Stimulated activated CD8-positive, alpha-beta memory T cell treated with anti-CD3 and anti-CD28 coated beads, Interleukin-7, amount 100 ng/mL, for 24 hours (primary cell): Measurements from ENCODE around the gene IL1F10.
"Not testable (repeated sequence)": the region's sequence is repeated elsewhere in the genome, so short reads cannot be mapped to it uniquely, and the experiment has no call there.

Source experiments
- DNase-seq: peaks from one replicate; pipeline ENCODE4 v3.0.0-alpha.2; 2020; ENCODE audit warnings: low read depth

IL1F10 gene

GRCh38 chr2:113081488-113082210, 13.9 kb downstream of the IL1F10 start:
- DNase-seq = no peak

DNA sequence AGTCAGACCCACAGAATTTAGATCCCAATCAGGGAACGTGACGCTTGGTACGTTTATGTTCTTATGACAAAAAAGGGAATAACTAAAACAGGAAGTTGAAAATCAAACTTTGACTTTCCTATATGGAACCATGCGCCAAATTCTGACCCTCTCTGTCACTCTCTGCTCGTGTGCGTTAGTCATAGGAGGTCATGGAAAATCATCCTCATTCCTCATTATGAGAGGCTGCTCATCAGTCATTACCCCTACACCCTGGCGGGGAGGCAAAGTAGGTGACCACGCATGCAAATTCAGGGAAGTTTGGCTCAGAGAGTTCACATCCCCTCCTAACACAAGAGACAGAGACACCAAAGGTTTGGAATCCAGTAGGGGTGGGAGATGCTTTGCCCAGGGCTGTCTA, 15.5 kb downstream of the IL1F10 start:
- no peak for DNase-seq

- DNase-seq = no peak
Observed at GRCh38 chr2:113084249-113085000, 16.7 kb downstream of the IL1F10 start.

- DNase-seq = no peak
Observed at GRCh38 chr2:113085542-113085941, 17.8 kb downstream of the IL1F10 start.

GRCh38 chr2:113088213-113088992, 20.6 kb downstream of the IL1F10 start:
- no peak for DNase-seq

DNA sequence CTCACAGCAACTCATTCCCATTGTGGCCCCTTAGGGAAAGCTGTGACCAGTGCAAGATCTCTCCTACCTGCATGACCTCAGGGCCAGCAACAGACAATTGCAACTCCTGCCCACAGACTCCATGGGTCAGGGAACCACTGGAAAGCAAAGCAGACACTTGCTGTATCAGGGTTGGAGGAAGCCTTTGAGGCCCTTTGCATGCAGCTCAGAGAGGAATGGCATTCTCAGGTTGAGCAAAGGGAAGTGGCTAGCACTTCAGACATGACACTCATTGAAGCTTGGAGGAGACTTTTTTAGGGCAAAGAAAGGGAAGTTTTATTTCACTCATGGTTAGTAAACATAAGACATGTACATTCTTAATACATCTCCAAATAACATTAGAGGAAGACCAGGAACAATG, 22.1 kb downstream of the IL1F10 start:
- DNase-seq = no peak

DNA sequence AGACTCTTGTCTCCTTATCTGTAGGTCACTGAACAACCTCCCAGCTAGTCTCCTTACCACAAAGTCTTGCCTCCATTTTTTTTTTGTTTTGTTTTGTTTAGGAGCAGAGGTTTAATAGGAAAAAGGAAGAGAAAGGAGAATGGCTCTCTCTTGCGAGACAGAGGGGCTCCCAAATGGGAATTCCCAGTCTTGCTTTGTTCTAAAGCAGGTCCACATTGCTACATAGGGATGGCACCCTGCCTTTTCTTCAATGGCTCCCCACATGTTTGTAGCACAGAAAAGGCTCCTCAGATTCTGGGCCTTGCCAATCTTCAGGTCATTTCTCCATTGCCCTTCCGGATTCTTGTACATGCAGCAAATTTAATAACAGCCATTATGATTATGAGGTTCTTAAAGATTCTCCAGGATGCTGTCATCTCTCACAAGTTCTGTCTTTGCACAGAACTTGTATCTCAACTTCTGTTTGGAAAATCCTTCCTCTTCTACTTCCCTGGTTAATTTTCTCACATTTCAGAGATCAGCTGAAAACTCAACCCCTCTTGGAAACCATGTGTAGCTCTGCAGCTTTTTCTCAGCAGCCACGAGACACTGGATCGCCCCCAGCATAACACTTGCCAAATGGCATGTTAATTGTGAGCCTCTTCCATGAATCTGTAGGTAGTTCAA, 23.6 kb downstream of the IL1F10 start:
- DNase-seq = no peak

GRCh38 chr2:113092864-113093612, 25.3 kb downstream of the IL1F10 start:
- no peak for DNase-seq

- DNase-seq = no peak
Observed at GRCh38 chr2:113093613-113093977, 25.8 kb downstream of the IL1F10 start.

GRCh38 chr2:113096306-113096705, 28.5 kb downstream of the IL1F10 start:
- DNase-seq = not testable (repeated sequence)

GRCh38 chr2:113096842-113097618, 29.3 kb downstream of the IL1F10 start:
- not testable (repeated sequence) for DNase-seq

DNA sequence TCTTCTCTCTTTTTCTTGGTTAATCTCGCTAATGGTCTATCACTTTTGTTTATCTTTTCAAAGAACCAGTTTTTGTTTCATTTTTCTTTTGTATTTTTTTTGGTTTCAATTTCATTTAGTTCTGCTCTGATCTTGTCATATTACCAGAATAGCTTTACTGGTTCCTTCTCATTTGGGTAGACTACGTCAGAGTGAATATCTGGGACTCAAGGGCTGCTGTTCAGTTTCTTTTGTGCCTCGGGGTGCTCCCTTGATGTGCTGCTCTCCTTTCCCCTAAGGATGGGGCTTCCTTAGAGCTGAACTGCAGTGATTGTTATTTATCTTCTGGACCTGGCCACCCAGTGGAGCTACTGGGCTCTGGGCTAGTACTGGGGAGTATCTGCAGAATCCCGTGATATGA, 30.3 kb downstream of the IL1F10 start:
- no peak for DNase-seq

DNA sequence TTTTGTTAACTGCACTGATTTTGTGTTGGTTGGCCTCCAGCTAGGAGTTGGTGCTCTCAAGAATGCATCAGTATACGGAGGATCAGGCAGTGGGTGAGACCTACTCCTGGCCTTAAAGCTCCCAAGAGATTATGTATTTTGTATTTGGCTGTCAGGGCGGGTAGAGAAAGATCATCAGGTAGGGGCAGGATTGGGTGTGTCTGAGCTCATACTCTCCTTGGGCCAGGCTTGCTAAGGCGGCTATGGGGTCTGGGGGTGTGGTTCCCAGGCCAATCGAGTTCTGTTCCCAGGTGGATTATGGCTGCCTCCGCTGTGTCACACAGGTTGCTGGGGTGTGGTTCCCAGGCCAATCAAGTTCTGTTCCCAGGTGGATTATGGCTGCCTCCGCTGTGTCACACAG, 30.8 kb downstream of the IL1F10 start:
- no peak for DNase-seq

DNA sequence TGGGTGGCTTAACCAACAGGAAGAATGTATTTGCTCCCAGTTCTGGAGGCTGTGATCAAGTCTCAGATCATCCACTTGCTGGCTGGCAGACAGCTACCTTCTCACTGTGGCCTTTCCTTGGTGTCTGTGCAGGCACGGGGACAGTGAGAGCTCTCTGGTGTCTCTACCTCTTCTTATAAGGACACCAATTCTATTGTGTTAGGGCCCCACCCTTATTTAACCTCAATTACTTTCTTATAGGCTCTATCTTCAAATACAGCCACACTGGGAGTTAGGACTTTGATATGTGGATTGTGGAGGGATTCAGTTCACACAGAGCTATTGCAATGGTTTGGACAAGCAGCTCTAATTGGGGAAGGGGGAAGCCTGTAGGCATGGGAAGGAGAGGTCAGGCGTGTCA, 34.4 kb downstream of the IL1F10 start:
- DNase-seq = no peak

DNA sequence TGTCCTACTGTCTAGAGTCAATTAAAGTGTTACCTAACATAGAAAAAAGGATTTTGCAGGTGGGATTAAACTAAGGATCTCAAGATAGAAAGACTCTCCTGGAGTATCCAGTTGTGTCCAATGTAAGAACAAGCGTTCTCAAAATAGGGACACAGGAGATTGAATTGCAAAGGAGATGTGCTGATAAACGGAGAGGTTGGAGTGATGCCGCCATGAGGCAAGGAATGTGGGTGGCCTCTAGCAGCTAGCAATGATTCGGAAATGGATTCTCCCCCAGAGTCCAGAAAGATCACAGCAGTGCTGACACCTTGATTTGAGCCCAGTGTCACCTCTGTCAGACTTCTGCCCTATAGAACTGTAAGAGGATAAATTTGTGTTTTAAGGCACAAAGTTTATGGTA, 35.5 kb downstream of the IL1F10 start:
- no peak for DNase-seq

GRCh38 chr2:113104054-113104611, 36.4 kb downstream of the IL1F10 start:
- no peak for DNase-seq

- no peak for DNase-seq
Observed at GRCh38 chr2:113105047-113105785, 37.4 kb downstream of the IL1F10 start.

- no peak for DNase-seq
Observed at GRCh38 chr2:113111121-113111520, 43.4 kb downstream of the IL1F10 start.

DNA sequence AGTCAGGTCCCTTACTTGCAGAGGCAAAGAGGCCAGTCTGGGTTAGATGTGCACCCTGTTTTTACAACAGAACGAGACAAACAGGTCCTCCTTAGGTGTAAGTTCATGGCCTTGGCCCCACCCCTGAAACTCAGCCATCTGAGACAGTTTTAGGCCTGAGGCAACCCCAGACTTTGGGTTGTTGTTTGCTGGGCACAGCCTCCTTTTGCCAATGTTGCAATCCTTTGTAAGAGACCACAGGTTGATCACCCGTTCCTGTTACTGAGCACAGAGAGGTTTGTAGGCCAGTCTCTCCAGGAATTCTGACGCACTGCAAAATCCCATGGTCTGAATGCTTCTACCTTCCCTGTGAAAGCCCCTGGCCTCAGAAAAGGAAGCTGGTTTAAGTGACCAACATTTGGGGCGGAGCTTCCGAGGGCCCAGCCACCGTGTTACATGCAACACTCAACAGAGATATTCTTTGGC, 44.1 kb downstream of the IL1F10 start:
- DNase-seq = no peak

GRCh38 chr2:113112441-113112840, 44.7 kb downstream of the IL1F10 start:
- no peak for DNase-seq
